SK-N-SH (cell line): ENCODE results near the gene TRAF3IP1. TPM values are rescaled to one million over a fixed set of nuclear protein-coding genes. Genes with fewer than 3 reads are reported as not detected.

Experiments used
- CTCF ChIA-PET: fragments of 300-600, 350-600 bp; formaldehyde crosslinking; extraction: SDS; loops from one replicate; lab custom pipeline; 2021; lab: Yijun Ruan, JAX
- POLR2A ChIA-PET: fragments of 350-600 bp; sonication (Branson Sonifier 250); formaldehyde crosslinking; extraction: SDS; loops from one replicate; lab custom pipeline; 2020; ENCODE audit warnings: antibody characterized with exemption, inconsistent platforms; lab: Yijun Ruan, JAX
- DNase-seq: peaks from one replicate; pipeline ENCODE4 v3.0.0; 2012
- H2AFZ ChIP-seq: fragments of 200-600 bp; sonication (generic); 2 replicates; pipeline ENCODE4 v1.8.1; 2016; ENCODE audit warnings: antibody characterized with exemption, mild to moderate bottlenecking, low read depth
- H3F3A ChIP-seq: fragments of 200-600 bp; sonication (generic); replicated peaks from 2 replicates; pipeline ENCODE3; 2016; ENCODE audit warnings: antibody characterized with exemption, mild to moderate bottlenecking; ENCODE audit not compliant: insufficient read depth
- H3K27ac ChIP-seq, 2 experiments: fragments of 200-500 bp in 1 of 2; fragments of 200-600 bp in 1 of 2; sonication (Bioruptor generic) in 1 of 2; sonication (generic), shearing (Covaris generic) in 1 of 2; 2 replicates each; pipeline versions ENCODE4 v1.5.1 to v1.6.1; 2014 to 2016; ENCODE audit warnings: low read depth in 2 of 2, inconsistent platforms in 1 of 2, low read length in 1 of 2, mild to moderate bottlenecking in 1 of 2, mixed read lengths in 1 of 2
- H3K27me3 ChIP-seq: fragments of 200-600 bp; sonication (generic), shearing (Covaris generic); 2 replicates; pipeline ENCODE4 v1.6.1; 2016; ENCODE audit warnings: mixed run types; ENCODE audit not compliant: insufficient read depth
- H3K36me3 ChIP-seq, 2 experiments: fragments of 200-500 bp in 1 of 2; fragments of 200-600 bp in 1 of 2; sonication (Bioruptor generic) in 1 of 2; sonication (generic) in 1 of 2; replicated peaks in 1 of 2; 2 replicates each; pipeline versions ENCODE3 to v1.5.1; 2014 to 2016; ENCODE audit warnings: low read length in 1 of 2, mild to moderate bottlenecking in 1 of 2; ENCODE audit not compliant: insufficient read depth in 2 of 2, control insufficient read depth in 1 of 2
- H3K4me1 ChIP-seq, 2 experiments: fragments of 200-500 bp in 1 of 2; fragments of 200-600 bp in 1 of 2; sonication (Bioruptor generic) in 1 of 2; sonication (generic), shearing (Covaris generic) in 1 of 2; 2 replicates each; pipeline versions ENCODE4 v1.5.1 to v1.6.1; 2014 to 2016; ENCODE audit warnings: low read depth in 1 of 2, low read length in 1 of 2, mixed run types in 1 of 2; ENCODE audit not compliant: insufficient read depth in 2 of 2, control insufficient read depth in 1 of 2
- H3K4me2 ChIP-seq: fragments of 200-600 bp; sonication (generic), shearing (Covaris generic); 2 replicates; pipeline ENCODE4 v1.6.1; 2017; ENCODE audit warnings: mixed run types
- H3K4me3 ChIP-seq, 2 experiments: fragments of 200-500 bp in 1 of 2; fragments of 200-600 bp in 1 of 2; sonication (Bioruptor generic) in 1 of 2; sonication (generic), shearing (Covaris generic) in 1 of 2; 2 replicates each; pipeline versions ENCODE4 v1.5.1 to v1.8.1; 2014 to 2016; ENCODE audit warnings: low read depth in 2 of 2, inconsistent platforms in 1 of 2, low read length in 1 of 2, mild to moderate bottlenecking in 1 of 2, mixed read lengths in 1 of 2, moderate library complexity in 1 of 2
- H3K79me2 ChIP-seq: fragments of 200-600 bp; sonication (generic); 2 replicates; pipeline ENCODE4 v1.8.1; 2017; ENCODE audit warnings: mild to moderate bottlenecking; ENCODE audit not compliant: insufficient read depth
- H3K9ac ChIP-seq: fragments of 200-600 bp; sonication (generic); 2 replicates; pipeline ENCODE4 v1.6.1; 2017; ENCODE audit warnings: mixed run types
- H3K9me2 ChIP-seq: fragments of 200-600 bp; sonication (generic); 2 replicates; pipeline ENCODE4 v1.6.1; 2017; ENCODE audit warnings: mixed run types
- H3K9me3 ChIP-seq: fragments of 200-600 bp; sonication (generic); 2 replicates; pipeline ENCODE4 v1.6.1; 2017; ENCODE audit warnings: mixed run types, mild to moderate bottlenecking, moderate library complexity
- H4K20me1 ChIP-seq: fragments of 200-600 bp; sonication (generic); 2 replicates; pipeline ENCODE4 v1.6.1; 2017; ENCODE audit warnings: mild to moderate bottlenecking, mixed run types; ENCODE audit not compliant: insufficient read depth
- EZH2phosphoT487 ChIP-seq: fragments of 200-600 bp; sonication (generic); IDR thresholded peaks from 2 replicates; pipeline ENCODE4 v1.6.1; 2017; ENCODE audit warnings: low read depth, mixed run types, mild to moderate bottlenecking, antibody characterized with exemption, moderate library complexity, borderline replicate concordance
- FOXJ3 ChIP-seq: sonication (generic); formaldehyde crosslinking; IDR thresholded peaks from 2 replicates; pipeline ENCODE4 v1.5.1; 2020; ENCODE audit warnings: mild to moderate bottlenecking, missing genetic modification reagents
- FOXM1 ChIP-seq: IDR thresholded peaks from 2 replicates; pipeline ENCODE4 v1.4.0; 2012; ENCODE audit warnings: low read depth, mild to moderate bottlenecking
- JUND ChIP-seq: IDR thresholded peaks from 2 replicates; pipeline ENCODE4 v1.4.0; 2012
- MEF2A ChIP-seq: IDR thresholded peaks from 2 replicates; pipeline ENCODE4 v1.4.0; 2012; ENCODE audit warnings: low read depth, borderline replicate concordance
- MXI1 ChIP-seq: IDR thresholded peaks from 2 replicates; pipeline ENCODE4 v1.6.1; 2012; ENCODE audit warnings: mild to moderate bottlenecking, low read depth, low read length, improper control_type of control experiment
- NFIC ChIP-seq: IDR thresholded peaks from 2 replicates; pipeline ENCODE4 v1.4.0; 2012; ENCODE audit warnings: borderline replicate concordance
- POLR2AphosphoS5 ChIP-seq: IDR thresholded peaks from 2 replicates; pipeline ENCODE4 v1.6.1; 2012; ENCODE audit warnings: low read depth, low read length
- RAD21 ChIP-seq: IDR thresholded peaks from 2 replicates; pipeline ENCODE4 v1.6.1; 2012; ENCODE audit warnings: mild to moderate bottlenecking, low read length
- RCOR1 ChIP-seq: fragments of 150-350 bp; IDR thresholded peaks from 2 replicates; pipeline ENCODE4 v1.6.1; 2017; ENCODE audit warnings: antibody characterized with exemption, low read length
- SIN3A ChIP-seq: IDR thresholded peaks from 2 replicates; pipeline ENCODE4 v1.6.1; 2012; ENCODE audit warnings: low read depth, mild to moderate bottlenecking, low read length, moderate library complexity, borderline replicate concordance
- TCF12 ChIP-seq: IDR thresholded peaks from 2 replicates; pipeline ENCODE4 v1.4.0; 2012
- TEAD4 ChIP-seq: IDR thresholded peaks from 2 replicates; pipeline ENCODE4 v1.4.0; 2012; ENCODE audit warnings: mild to moderate bottlenecking, borderline replicate concordance; ENCODE audit not compliant: insufficient read depth
- WGBS: methylation state at CpG from one replicate; pipeline ENCODE4 v1.1.6; 2017; ENCODE audit warnings: low lambda C conversion rate; 5-methylcytosine and 5-hydroxymethylcytosine counted together
- polyA plus RNA-seq, 3 experiments: library from polyadenylated mRNA; depleted of rRNA; stranded (reverse); fragments of >200 nt; gene quantifications; 2 replicates each; pipeline ENCODE4 v1.2.3, GENCODE V29; 2012
- TF ChIP-seq, protein P1 (sequence below): IDR thresholded peaks from 2 replicates; pipeline ENCODE4 v1.4.0; 2012; ENCODE audit warnings: low read depth, borderline replicate concordance
- TF ChIP-seq, protein P2 (sequence below): IDR thresholded peaks from 2 replicates; pipeline ENCODE4 v1.6.1; 2012; ENCODE audit warnings: mild to moderate bottlenecking, low read depth, low read length, moderate library complexity
- TF ChIP-seq, protein P3 (sequence below): IDR thresholded peaks from 2 replicates; pipeline ENCODE4 v1.4.0; 2012; ENCODE audit warnings: low read depth

Gene TRAF3IP1
- polyA plus RNA-seq, 1 of the 3 experiments (the other 2 are of a cell fraction): 15.0 TPM

DNA sequence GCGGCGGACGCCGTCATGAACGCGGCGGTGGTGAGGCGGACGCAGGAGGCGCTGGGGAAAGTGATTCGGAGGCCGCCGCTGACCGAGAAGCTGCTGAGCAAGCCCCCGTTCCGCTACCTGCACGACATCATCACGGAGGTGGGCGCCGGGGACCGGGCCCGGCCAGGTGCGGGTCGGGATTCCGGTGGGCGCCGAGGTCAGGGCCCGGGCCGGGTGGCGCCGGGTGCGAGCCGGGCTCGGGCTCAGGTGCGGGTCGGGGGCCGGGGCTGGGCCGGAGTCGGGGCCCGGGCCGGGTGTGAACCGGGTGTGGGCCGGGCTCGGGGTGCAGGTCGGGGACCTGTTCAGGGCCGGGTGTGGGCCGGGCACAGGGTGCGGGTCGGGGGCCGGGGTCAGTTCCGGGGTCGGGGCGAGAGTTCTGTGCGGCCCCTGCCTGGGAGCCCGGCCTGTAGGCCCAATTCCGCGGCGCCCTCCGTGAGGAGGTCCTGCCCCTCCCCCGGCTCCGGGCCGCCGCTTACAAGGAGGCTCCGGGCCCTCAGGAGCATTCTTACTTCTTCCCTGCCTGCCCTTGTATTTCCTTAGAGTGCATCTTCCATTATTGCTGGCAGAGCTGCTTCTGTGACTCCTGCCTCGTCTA is 447 bp downstream of the TRAF3IP1 start:
- Histone ChIP-seq H3K79me2 (peaks cover 43% of the 10 kb centered on the region), H3K9me3 (no peaks in the 10 kb centered on the region), H2AFZ (0 out of 2 replicates have a peak overlapping the region, but pooled peaks have one; percentile 27), H3F3A (no peaks in the 10 kb centered on the region), H3K4me3 (peak overlapping the region; percentile 71 to 78), H4K20me1 (no peaks in the 10 kb centered on the region; the same call in 1 of the 2 replicates), H3K27me3 (no peaks in the 10 kb centered on the region), H3K36me3 (no peaks in the 10 kb centered on the region), H3K4me2 (peak overlapping the region; percentile 94), H3K9me2 (no peaks in the 10 kb centered on the region), H3K9ac (peak overlapping the region; percentile 76), H3K4me1 (peaks cover 0 to 15% of the 10 kb centered on the region in 2 experiments; a peak in 1 of 4 replicates), H3K27ac (no peak overlapping the region; a peak in 1 of 4 replicates)
- ChIA-PET POLR2A (no interaction called here), CTCF (interaction anchor here (2.1 kb wide), 1 partner anchor 21 kb away, joined by 5 read pairs; no protein-coding TSS in a partner anchor)
- WGBS: 5% methylated on average over 13 of the region's 65 CpGs
- TF ChIP-seq TCF12 (no peak), NFIC (no peak), MEF2A (no peak), SIN3A (no peak), RCOR1 (no peak), FOXJ3 (CRISPR knock-in tag) (no peak), POLR2AphosphoS5 (no peak), FOXM1 (no peak), RAD21 (no peak), EZH2phosphoT487 (no peak), JUND (no peak), TEAD4 (no peak), MXI1 (no peak)
- TF ChIP-seq, protein P1, sequence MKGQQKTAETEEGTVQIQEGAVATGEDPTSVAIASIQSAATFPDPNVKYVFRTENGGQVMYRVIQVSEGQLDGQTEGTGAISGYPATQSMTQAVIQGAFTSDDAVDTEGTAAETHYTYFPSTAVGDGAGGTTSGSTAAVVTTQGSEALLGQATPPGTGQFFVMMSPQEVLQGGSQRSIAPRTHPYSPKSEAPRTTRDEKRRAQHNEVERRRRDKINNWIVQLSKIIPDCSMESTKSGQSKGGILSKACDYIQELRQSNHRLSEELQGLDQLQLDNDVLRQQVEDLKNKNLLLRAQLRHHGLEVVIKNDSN: no peak
- TF ChIP-seq, protein P2, sequence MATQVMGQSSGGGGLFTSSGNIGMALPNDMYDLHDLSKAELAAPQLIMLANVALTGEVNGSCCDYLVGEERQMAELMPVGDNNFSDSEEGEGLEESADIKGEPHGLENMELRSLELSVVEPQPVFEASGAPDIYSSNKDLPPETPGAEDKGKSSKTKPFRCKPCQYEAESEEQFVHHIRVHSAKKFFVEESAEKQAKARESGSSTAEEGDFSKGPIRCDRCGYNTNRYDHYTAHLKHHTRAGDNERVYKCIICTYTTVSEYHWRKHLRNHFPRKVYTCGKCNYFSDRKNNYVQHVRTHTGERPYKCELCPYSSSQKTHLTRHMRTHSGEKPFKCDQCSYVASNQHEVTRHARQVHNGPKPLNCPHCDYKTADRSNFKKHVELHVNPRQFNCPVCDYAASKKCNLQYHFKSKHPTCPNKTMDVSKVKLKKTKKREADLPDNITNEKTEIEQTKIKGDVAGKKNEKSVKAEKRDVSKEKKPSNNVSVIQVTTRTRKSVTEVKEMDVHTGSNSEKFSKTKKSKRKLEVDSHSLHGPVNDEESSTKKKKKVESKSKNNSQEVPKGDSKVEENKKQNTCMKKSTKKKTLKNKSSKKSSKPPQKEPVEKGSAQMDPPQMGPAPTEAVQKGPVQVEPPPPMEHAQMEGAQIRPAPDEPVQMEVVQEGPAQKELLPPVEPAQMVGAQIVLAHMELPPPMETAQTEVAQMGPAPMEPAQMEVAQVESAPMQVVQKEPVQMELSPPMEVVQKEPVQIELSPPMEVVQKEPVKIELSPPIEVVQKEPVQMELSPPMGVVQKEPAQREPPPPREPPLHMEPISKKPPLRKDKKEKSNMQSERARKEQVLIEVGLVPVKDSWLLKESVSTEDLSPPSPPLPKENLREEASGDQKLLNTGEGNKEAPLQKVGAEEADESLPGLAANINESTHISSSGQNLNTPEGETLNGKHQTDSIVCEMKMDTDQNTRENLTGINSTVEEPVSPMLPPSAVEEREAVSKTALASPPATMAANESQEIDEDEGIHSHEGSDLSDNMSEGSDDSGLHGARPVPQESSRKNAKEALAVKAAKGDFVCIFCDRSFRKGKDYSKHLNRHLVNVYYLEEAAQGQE: no peak
- TF ChIP-seq, protein P3, sequence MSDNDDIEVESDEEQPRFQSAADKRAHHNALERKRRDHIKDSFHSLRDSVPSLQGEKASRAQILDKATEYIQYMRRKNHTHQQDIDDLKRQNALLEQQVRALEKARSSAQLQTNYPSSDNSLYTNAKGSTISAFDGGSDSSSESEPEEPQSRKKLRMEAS: no peak
- peak; percentile 73 for DNase-seq
